Right renal pelvis (tissue), 4 donors: ENCODE results near the gene COX10. TPM values are rescaled to one million over a fixed set of nuclear protein-coding genes. Genes with fewer than 3 reads are reported as not detected.
"Not testable (repeated sequence)": the region's sequence is repeated elsewhere in the genome, so short reads cannot be mapped to it uniquely, and the experiment has no call there.

Experiments used
- DNase-seq, 4 donors: peaks; one replicate each; pipeline ENCODE4 v3.0.0-alpha.2; 2013; ENCODE audit warnings: low read depth in 4 of 4, low spot score in 3 of 4, missing footprints in 1 of 4
- polyA plus RNA-seq, 4 donors: library from polyadenylated mRNA; unstranded; fragments of 120-200 nt; gene quantifications; one replicate each; pipeline ENCODE4 v1.2.1, GENCODE V29; 2013; ENCODE audit not compliant: insufficient read length in 4 of 4

COX10 gene
- polyA plus RNA-seq = 10 to 100 TPM; 16.8 to 20.1 (median 18.5) TPM

DNA sequence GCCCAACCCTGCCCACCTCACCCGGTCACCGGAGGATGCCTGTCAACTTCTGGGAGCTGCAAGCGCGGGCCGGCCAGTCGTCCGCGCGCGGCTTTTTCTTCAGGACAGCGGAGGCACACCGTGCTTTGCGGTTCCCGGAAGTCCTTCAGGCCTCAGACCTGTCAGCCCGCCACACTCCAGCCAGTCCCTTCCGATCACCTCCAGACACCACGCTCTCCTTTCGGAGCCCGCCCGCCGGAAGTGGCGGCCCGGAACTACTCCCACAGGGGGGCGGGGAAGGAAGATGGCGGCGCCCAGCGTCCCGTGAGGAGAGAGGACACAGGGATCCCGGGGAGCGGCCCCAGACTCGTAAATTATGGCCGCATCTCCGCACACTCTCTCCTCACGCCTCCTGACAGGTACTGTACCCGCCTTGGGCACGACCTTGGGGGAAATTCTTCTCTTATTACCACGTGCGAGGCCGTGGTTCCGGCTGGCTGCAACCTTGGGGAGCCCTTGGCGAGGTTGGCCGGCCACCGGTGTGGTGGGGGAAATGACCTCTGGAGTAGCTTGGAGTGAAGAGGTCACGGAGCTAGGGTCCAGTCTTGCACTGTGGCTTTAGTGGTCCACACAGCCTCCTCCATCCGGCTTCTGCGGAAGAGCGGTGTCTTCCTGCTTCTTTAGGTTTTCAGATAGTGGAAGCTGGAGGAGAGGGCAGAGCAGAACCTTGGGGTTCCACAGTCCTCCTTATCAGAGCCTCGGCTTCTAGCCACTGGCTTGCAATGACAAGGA lies at the start of gene COX10:
Gene COX10 (plus strand): TSS at position 254 of the 771 bp plus-strand sequence. CDS start 102 bp downstream, at position 356.
- DNase-seq = peak; percentile 73 to 77 (median 74)

DNA sequence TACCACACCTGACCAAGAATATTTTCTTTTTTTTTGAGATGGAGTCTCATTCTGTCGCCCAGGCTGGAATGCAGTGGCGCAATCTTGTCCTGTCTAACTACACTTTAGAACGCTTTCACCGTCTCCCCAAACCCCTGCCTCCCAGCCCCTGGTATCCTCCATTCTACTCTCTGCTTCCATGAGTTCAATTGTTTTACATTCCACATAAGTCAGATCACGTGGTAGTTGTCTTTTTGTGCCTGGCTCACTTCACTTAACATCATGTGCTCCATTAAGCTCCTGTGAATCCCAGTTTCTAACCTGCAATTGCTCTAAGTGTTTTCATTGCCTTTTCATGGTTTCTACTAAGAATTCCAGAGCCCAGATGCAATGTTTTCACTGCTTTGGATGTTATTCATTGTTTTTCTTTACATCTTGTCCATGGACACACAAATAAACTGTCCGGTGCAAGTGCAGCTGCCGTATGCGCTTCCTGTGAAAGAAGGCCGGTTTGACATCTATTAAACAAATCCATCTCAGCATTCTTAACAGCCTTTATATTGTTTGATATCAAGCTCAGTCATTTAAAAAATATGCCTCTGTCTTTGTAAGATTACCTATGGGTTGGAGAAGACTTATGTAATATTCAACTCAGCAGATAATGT lies 47.5 kb upstream of the COX10 start:
- DNase-seq = not testable (repeated sequence)

DNA sequence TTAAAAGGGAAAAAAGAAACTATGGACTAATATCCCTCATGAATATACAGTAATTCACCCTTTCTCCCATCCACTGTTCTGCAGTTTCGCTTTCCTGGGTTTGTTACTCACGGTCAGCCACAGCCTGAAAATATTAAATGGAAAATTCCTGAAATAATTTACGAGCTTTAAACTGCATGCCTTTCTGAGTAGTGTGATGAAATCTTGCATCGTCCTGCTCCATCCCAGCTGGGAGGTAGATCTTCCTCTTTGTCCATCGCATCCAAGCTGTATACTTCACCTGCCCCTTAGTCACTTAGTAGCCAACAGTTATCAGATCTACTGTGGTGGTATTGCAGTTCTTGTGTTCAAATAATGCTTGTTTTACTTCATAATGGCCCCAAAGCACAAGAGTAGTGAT lies 39.5 kb upstream of the COX10 start:
- not testable (repeated sequence) for DNase-seq

DNA sequence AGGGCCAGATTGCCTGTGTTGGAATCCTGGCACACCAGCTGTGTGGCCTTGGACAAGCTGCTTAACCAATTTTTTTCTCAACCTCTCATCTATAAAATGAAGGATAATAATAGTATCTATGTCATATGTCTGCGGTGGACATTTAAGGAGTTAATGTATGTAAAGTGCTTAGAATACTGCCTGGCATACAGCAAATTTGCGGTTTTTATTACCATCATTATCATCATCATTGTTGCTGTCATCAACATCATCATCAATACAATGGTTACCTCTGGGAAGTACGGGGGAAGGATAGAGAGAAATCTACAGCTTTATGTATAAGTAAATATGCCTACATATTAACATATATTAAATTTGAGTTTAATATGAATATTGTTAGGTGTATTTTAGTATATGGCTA lies 37.1 kb upstream of the COX10 start:
- DNase-seq = no peak

DNA sequence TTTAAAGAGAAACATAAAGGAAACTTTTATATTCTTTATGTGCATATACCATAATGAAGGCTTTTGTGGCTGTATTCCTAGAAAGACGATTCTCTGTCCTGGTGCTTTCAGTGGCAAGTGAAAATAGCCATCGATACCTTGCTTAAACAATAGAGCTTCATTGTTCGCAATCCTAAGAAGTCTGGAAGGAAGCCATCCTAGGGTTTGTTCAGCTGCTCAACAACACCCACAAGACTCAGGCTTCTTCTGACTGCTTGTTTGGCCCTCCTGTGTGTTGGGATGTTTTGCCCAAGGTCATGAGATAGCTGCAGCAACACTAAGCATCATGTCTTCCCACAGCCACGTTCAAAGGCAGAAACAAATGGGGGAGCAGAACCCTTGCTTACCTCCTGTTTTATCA lies 36.1 kb upstream of the COX10 start:
- DNase-seq = no peak

DNA sequence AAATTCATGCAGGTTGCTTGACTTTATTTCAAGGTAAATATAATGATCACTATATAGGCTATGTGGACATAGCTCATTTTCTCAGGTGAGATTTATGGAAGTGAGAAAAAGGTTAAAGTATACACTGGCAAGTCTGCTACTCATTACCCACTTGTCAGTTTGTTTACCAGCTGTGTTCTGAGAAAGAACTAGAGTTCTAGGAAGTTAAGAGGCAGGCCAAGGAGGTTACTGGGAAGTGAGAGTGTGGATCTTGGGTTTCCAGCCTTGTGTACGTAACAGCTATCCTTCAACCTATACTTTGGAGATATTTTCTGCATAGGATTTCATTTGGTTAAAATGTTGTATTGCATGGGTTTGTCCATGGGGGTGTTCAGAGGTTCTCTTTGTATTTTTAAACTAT lies 31.9 kb upstream of the COX10 start:
- no peak for DNase-seq

DNA sequence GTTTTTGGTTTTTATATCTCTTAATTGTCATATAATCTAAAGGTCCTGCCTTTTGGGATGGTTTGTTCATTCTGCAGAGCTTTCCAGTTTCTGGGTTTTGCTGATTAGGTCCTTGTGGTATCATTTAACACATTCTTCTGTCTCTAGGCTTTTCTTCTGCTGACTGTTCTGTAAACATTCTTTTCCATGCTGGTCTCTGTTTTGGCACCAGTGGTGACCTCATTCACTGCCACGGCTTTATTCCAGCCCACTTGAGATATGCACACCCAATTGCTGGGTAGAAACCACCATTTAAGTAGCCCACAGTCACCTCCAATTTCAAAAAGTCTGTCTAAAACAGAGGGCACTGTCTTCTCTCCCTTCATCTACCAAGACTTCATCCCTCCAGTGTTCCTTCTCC lies 31.1 kb upstream of the COX10 start:
- no peak for DNase-seq

DNA sequence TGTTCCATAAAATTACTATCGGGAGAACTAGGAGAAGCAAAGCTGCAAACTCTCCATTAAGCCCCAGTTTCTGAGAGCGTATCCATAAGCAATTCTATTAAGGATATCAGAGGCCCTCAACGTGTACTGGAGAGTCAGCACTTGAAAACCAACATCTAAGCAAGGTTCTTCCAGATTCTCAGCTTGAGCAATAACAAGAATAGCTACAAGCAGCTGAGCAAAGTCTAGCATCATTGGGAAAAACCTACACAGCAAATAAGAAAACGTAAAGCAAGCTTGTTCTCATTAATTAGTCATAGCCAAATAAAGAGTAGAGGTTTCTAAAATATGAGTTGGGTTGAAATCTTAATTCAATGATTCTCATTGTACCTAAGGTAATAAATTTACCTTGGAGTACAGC lies 26.9 kb upstream of the COX10 start:
- no peak for DNase-seq

DNA sequence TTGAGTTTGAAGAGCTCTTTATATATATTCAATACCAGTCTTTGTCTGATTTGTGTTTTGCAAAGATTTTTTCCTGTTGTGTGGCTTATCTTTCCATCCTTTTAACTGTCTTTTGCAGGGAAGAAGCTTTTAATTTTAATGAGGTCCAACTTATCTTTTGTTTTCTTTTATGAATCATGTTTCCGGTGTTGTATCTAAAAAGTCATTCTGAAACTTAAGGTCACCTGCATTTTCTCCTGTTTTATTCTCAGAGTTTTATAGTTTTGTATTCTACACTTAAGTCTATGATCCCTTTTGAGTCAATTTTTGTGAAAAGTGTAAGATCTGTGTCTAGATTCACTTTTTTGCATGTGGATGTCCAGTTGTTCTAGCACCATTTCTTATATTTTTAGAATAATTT lies 24.6 kb upstream of the COX10 start:
- no peak for DNase-seq

DNA sequence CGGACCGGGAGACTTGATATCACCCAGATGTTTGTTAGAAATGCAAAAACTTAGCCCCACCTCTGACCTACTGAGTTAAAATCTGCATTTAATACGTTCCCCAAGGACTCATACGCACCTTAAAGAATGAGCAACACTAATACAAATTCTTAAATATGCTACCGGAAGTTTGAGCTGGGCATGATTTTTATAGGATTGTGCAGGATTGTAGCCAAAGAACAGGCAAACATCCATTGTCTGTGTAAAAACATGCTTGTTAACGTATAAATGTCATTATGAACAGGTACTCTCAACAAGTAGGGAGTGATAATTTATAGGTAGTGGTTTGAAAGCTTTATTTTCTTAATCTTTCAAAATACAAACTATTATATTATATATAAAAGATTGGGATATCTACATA lies 22.3 kb upstream of the COX10 start:
- DNase-seq = no peak

DNA sequence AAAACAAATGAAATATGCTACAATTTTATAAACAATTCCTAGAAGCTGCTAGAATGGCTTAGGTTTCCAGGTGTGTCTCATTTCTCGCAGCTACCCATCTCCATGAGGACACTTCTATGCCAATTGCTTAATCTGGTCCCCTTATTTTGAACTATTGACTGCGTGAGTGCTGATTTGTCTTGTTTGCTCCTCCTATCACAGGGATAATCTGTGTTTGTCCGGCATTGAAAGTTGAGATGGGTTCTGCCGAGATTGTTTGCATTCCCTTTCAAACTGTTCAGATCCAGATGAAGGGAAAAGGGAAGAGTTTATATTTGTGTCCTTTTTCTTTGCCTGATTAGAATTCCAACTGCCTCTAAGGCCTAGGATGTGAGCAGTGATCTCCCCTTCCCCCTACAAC lies 21.7 kb upstream of the COX10 start:
- DNase-seq = no peak

DNA sequence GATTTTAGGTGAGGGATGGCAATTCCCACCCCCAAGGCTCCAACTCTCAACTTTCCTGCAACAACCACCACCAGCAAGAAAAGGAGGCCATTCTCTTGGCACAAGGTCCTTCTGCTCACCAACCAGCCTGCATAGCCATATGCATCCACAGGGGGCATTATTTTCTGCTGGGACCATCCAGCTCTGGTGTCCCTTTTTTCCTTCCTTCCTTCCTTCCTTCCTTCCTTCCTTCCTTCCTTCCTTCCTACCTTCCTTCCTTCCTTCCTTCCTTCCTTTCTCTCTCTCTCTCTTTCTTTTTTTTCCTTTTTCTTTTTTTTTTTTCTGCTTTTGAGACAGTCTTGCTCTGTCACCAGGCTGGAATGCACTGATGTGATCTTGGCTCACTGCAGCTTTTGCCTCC lies 21.1 kb upstream of the COX10 start:
- DNase-seq = no peak

DNA sequence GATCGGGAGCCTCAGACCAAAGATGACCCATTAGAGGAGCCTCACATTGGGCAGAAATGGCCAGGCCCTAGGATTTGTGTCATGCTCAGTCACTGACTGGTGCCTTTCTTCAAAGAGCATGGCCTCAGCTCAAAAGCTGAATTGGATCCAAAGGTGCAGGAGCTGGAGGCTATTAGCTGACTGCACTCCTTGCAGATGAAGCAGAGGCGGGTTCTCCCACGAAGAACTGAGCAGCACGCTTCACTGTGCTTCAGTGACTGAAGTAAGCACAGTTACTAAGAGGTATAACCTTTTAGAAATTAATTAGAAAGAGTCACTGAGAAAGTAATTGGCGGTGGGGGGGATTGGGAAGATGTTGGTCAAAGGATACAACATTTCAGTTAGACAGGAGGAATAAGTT lies 18.7 kb upstream of the COX10 start:
- DNase-seq = no peak

DNA sequence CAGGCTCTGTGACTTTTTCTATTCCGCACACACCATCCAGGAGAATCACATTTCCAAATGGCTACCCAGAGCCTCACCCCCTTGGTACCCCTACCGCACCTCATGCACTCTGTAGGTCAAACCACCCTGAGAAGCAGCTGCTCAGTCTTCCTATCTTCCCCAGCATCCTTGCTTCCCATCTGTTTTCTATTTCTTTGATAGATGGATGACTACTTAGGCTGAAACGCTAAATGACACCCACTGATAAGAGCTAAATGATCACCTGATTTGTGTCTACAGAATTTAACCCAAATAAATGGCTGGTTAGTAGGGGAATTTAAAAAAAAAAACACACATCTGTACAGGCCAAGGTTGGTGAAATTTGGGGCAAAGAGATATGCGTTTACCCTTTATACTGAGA lies 17.6 kb upstream of the COX10 start:
- DNase-seq = no peak

DNA sequence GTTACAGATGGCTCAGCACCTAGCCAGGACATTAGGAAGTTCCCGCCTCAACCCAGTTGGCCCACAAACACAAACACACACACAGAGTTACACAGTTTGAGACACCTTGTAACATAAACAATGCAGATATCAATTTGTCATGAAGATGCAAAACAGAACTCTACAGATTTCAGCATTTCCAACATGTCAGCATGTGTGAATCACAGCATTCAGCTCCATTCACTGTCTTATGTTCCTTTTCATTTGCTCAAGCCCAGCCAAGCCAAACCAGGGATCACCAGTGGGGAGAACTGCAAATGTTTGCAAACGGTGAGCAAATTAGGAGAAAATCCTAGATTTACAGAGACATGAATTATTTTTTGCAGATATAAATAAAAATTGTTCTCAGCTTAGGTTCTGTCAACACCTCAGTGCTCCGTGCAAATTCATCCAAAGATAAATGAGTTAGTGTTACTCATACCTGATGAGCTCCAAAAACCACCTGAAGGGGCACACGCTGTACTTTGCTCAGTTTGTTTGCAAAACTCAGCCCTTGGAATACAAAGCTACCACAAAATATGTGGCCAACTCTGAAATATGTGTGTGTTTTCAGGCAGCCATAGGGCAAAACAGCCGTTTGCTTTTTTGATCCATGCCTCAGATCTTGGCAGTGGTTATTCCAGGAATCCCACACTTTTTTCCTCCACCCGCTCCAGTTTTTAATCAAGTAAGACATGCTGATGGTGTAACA lies 16.3 kb upstream of the COX10 start:
- DNase-seq = no peak

DNA sequence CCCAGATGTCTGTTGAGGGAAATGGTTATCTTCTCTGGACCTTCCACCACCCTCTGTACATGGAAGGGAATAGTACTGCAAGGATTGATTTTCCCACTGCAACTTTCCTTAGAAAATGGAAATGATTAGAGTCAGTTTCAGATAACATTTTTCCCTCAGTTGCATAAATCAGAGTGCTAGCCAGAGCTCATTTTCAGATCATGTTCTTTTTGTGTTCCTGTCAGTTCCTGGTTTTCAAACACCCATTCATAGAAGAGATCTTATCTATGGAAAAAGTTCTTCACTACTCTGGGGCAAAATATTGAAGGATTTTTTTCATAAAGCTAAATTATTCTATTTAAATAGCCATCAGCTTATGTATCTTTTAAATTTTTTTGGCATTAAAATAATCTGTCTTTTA lies 11.7 kb upstream of the COX10 start:
- no peak for DNase-seq

DNA sequence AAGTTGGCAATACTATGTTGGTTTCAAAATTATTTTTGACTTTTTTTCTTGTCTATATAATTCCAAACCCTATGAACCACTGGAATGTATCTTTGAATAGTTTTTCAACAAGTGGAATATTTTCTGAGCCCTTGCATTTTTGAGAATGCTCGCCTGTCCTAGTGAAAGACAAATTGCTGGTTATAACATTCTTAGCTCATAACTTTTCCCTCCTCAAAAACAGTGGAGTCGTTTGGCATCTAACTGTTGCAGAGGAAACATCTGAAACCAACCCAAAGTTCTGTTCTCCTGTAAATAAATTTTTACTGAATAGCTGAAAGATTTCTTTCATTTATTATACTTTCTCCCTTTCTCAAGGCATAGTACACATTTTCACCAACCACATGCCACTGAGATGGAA lies 11.3 kb upstream of the COX10 start:
- no peak for DNase-seq

DNA sequence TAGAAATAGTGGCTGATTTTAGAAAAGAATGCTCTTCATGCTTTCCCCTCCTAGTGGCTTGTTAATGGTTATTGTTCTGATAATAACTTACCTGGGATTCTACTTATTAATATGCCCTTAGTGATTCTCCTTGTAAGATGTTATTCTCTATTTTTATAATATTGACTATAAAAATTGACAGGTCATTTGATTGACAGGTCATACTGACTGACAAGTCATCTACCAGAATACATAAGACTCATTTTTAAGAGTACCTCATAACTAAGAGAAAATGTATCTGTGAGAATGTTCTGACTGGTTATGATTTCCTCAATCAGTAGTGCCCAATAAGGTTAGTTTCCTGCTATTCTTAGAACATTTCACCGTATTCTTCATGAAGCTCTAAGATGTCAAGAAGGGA lies 8.6 kb upstream of the COX10 start:
- no peak for DNase-seq

DNA sequence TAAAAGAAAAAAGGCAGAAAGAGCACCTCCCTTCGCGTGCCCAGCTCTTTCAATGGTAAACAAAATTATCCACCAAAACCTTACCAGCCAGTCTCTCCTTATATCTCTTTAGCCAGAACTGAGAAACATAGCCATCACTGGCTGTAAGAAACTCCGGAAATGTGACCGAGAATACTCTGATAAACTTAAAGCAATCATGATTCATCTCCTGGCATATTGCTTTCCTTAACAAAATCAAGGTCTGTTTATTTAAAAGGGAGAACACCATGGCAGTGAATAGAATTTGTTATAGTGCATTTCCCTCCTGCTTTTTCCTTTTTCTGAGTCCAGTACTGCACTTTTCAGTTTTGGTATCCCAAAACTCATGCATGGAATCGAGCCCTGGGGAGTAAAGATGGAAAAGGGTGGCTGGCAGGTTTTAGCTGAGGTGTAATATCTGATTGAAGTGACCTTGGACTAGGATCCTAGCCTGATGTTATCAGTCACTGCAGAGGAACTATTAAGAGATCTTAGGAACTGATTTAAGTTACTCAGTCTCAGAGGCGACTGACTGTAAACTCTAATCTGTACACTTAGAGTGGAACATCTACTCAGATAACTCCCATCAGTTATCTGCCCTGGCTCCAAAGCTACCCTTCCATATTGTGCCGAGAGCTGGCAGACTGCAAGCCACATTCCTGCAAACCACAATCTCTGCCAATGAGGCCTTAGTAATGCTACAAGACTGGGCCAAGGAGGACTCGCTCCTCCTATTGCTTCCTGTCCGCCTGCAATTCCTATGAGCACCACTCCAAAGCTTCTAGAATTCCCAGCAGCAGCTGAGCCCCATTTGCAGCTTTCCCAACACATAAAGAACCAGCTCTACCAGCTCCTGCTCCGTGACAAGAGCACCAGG lies 7.4 kb upstream of the COX10 start:
- no peak for DNase-seq

DNA sequence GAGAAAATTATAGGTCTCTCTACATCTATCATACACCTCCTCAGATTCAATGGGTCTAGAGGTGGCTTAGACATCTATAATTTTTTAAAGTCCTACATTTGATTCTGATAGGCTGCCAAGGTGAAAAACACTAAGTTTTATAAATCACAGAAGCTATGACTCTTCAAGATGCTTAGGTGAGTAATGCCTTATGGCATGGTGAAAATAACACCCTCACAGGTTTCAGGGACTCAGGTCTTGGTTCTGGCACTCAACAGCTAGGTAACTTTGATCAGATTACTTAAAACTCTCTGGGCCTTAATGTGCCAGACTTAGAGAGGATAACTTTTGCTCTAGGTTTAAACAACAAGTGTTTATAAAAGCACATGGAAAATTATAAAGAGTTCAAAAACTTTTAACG lies 2.0 kb upstream of the COX10 start:
- no peak for DNase-seq
